GM10248 (cell line): ENCODE results near the gene ZDHHC24.
"Not testable (repeated sequence)": the region's sequence is repeated elsewhere in the genome, so short reads cannot be mapped to it uniquely, and the experiment has no call there.

Experiments used
- CTCF ChIA-PET: fragments of 300-600 bp; sonication (Branson Sonifier 250); formaldehyde crosslinking; extraction: SDS; loops from one replicate; lab custom pipeline; 2021; ENCODE audit warnings: antibody characterized with exemption; lab: Yijun Ruan, JAX
- POLR2A ChIA-PET: fragments of 350-650 bp; sonication (Branson Sonifier 250); formaldehyde crosslinking; extraction: SDS; loops from one replicate; lab custom pipeline; 2020; ENCODE audit warnings: antibody characterized with exemption; lab: Yijun Ruan, JAX
- DNase-seq: peaks from one replicate; pipeline ENCODE4 v3.0.0; 2012; ENCODE audit errors: extremely low spot score
- TF ChIP-seq, protein P1 (sequence below): IDR thresholded peaks from 2 replicates; pipeline ENCODE4 v1.5.1; 2012; ENCODE audit warnings: mild to moderate bottlenecking, low read depth; ENCODE audit errors: extremely low read depth, missing control alignments, control extremely low read depth

Gene ZDHHC24

DNA sequence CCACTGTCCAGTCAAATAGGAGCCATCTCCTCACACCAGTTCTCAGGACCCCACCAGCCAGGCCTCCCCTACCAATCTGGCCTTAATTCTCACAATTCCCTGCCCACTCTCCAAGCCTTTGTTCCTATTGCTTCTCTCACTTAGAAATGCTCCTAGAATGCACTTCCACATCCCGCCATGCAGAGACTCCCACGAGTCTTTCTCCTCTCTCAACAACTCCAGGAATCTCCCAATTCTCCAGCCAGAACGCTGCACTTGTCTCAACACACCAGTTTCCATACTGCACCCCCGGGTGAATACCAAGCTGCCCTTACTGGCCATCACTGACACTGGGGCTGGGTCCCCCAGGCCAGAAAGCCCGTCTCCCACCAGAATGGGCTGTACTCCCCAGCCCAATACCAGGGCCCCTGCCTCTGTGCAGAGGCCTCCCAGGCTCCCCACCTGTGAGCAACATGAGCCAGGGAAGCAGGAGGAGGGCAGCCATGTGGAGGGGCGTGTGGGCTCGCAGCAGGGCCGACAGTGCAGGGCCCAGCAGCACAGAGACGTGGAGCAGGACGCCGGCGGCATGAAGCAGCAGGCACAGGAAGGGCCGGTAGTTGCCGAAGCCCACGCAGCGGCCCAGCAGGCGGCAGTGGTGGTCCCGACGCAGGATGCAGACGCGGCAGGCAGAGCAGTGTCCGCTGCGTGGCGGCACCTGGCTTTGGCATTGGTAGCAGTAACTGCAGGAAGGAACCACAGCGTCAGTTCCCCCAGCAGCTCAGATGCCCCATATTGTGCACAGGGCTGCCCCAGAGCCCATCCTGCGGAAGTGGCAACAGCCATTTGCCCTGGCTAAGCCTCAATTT is 2.4 kb downstream of the ZDHHC24 start:
- DNase-seq = peak; percentile 72
- TF ChIP-seq, protein P1, sequence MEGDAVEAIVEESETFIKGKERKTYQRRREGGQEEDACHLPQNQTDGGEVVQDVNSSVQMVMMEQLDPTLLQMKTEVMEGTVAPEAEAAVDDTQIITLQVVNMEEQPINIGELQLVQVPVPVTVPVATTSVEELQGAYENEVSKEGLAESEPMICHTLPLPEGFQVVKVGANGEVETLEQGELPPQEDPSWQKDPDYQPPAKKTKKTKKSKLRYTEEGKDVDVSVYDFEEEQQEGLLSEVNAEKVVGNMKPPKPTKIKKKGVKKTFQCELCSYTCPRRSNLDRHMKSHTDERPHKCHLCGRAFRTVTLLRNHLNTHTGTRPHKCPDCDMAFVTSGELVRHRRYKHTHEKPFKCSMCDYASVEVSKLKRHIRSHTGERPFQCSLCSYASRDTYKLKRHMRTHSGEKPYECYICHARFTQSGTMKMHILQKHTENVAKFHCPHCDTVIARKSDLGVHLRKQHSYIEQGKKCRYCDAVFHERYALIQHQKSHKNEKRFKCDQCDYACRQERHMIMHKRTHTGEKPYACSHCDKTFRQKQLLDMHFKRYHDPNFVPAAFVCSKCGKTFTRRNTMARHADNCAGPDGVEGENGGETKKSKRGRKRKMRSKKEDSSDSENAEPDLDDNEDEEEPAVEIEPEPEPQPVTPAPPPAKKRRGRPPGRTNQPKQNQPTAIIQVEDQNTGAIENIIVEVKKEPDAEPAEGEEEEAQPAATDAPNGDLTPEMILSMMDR = peak; percentile 66
- ChIA-PET CTCF (interaction anchor here (0.9 to 2.2 kb wide), 3 partner anchors 8 to 135 kb away, joined by 3 to 8 read pairs (median 6); partner anchors contain the start of gene RBM4B), POLR2A (no interaction called here)

DNA sequence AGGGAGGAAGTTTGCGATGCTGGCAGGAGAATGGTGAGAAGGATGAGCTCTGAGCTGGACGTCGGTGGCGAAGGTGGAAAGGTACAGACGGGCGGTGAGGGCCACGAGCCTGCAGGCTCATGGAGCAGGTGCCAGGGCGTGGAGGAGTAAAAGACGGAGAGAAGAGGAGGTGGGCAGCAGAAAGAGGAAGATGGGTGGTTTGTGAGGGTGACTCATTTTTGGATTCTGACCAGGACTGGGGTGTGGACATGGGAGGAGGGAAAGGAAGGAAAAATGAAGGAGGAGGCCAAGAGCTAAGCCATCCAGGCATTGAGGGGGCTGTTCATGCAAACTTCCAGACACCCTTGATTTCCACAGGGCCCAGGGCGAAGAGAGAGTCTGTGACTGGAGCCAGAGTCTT is 3.5 kb downstream of the ZDHHC24 start:
- TF ChIP-seq, protein P1 = no peak
- no peak for DNase-seq
- ChIA-PET CTCF (interaction anchor here (1.4 to 1.9 kb wide), 2 partner anchors 9 to 136 kb away, joined by 6 read pairs; no protein-coding TSS in a partner anchor), POLR2A (no interaction called here)

DNA sequence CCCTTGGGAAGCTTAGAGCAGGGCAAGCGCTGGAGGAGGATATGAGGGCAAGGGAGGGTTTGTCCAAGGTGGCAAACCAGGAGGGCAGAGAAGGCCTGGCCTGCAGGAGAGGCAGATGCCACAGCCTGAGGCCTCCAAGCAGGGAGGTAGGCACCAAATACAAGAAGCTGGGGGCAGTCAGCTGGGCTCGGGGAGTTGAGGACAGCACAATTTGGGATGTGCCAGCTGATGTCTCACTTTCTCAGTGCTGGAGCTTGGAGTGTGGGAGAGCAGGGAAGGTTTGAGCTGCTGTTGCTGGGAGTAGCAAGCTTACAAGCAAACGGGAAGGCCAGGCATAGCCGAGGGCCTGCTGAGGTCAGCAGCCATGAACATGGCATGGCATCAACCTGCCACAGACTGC is 4.0 kb downstream of the ZDHHC24 start:
- ChIA-PET POLR2A (no interaction called here), CTCF (interaction anchor here (1.4 to 1.9 kb wide), 2 partner anchors 9 to 137 kb away, joined by 6 read pairs; no protein-coding TSS in a partner anchor)
- TF ChIP-seq, protein P1 = no peak
- no peak for DNase-seq

DNA sequence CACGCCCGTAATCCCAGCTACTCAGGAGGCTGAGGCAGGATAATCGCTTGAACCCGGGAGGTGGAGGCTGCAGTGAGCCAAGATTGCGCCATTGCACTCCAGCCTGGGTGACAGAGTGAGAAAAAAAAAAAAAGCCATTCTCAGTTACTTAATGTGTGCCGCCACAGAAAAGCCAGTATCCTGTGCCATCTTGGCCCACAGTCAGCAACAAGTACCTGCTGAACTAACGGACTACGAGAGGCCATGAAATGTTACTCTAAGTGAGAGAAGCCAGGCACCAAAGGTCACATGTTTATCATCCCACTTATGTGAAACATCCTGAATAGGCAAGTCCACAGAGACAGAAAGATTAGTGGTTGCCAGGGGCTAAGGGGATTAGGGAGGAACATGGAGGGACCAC is 5.2 kb downstream of the ZDHHC24 start:
- DNase-seq, POLR2A ChIA-PET: not testable (repeated sequence)
- CTCF ChIA-PET = interaction anchor here (1.9 kb wide), 1 partner anchor 138 kb away, joined by 6 read pairs; no protein-coding TSS in a partner anchor

DNA sequence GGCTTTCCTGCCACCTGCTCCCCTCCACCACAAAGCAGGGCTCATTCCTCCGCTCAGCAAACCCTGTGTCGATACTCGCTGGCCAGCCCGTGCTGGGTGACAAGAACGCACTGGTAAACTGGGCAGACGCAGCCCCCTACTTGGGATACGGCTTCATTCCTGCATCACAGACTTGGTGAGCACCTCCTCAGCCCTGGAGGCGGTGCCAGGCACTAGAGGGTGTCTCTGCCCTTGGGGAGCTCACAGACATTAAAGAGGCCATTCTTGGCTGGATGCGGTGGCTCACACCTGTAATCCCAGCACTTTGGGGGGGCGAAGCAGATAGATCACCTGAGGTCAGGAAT is 6.0 kb downstream of the ZDHHC24 start:
- TF ChIP-seq, protein P1 = no peak
- ChIA-PET POLR2A (no interaction called here), CTCF (no interaction called here)
- no peak for DNase-seq

DNA sequence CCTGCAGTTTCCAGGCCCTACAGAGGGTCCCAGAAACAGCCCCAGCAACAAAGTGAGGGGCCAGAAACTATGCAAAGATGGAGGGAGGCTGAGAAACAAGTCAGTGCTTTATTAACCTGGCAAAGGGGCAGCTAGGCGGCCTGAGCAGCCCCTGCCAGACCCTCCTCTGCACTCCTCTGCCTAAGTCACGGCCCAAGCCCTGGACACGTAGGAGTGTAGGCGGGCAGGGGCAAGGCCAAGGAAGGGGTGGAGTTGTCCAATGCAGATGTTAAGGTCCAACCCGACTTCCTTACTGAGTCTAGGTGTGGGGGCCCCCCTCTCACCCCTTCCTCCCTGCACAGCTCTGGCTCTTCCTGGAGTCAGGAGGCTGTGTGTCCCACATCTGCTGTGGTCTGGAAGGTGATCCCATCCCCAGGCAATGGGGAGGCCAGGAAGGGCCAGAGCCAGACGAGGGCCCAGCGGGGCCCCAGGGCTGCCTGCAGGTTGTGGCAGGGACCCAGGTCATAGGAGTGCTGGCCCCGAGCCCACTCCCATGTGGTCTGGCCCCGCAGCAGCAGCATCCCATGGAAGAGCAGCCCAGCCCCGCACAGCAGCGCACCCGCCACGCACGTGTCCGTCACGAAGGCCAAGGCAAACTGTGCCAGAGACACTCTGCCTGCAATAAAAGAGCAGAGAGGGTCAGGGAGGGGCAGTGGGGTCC is 6.5 kb downstream of the ZDHHC24 start:
- POLR2A ChIA-PET = no interaction called here
- CTCF ChIA-PET = no interaction called here
- DNase-seq = no peak
- TF ChIP-seq, protein P1 = no peak

DNA sequence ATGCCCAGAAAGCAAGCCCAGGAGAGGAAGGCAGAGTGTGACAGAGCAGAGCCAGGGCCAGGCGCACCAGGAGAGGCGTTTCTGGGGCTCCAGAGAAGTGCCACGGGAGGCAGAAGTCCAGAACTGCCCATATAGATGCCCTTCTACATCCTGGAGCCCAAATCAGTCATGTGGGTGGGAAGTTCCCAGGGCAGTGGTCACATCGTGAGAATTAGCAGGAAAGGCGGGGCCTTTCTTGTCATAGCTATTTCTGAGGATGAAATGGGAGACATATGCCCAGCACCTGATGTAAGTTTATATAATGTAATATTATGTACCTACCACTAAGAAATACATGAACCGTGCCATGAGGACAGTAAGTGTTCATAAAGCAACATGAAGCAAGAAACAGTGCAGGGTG is 13.1 kb downstream of the ZDHHC24 start:
- ChIA-PET CTCF (interaction anchor here (1.2 to 2.0 kb wide), 2 partner anchors 10 to 169 kb away, joined by 3 to 6 read pairs; no protein-coding TSS in a partner anchor), POLR2A (interaction anchor here (1.0 kb wide), 1 partner anchor 13 kb away, joined by 3 read pairs; the partner anchor contains the start of gene ZDHHC24)
- TF ChIP-seq, protein P1 = no peak
- DNase-seq = no peak
